WERI-Rb-1 (cell line): Measurements from ENCODE around the gene TNRC6A.

Source experiments
- DNase-seq: peaks from one replicate; pipeline ENCODE4 v3.0.0-alpha.2; 2020
- H3K27ac ChIP-seq: fragments of 250-450 bp; sonication (Bioruptor Pico); 2 replicates; pipeline ENCODE4 v1.5.1; 2020; ENCODE audit warnings: mild to moderate bottlenecking, moderate library complexity
- H3K27me3 ChIP-seq: fragments of 250-450 bp; sonication (Bioruptor Pico); 2 replicates; pipeline ENCODE4 v1.5.1; 2021; ENCODE audit warnings: mild to moderate bottlenecking, low read depth, moderate library complexity; ENCODE audit not compliant: insufficient read depth, severe bottlenecking
- H3K36me3 ChIP-seq: fragments of 250-450 bp; sonication (Bioruptor Pico); 2 replicates; pipeline ENCODE4 v1.5.1; 2020; ENCODE audit warnings: mild to moderate bottlenecking, moderate library complexity
- H3K4me3 ChIP-seq: 2 replicates; pipeline ENCODE4 v1.5.1; 2011; ENCODE audit warnings: low read depth, mild to moderate bottlenecking, control low read depth, low read length
- H3K9me3 ChIP-seq: fragments of 250-450 bp; sonication (Bioruptor Pico); 2 replicates; pipeline ENCODE4 v1.5.1; 2021; ENCODE audit warnings: mild to moderate bottlenecking, moderate library complexity; ENCODE audit not compliant: severe bottlenecking
- TF ChIP-seq, protein P1 (sequence below): IDR thresholded peaks from 2 replicates; pipeline ENCODE4 v1.5.1; 2011; ENCODE audit warnings: low read depth, mild to moderate bottlenecking, control low read depth, inconsistent platforms, low read length

The TNRC6A gene

DNA sequence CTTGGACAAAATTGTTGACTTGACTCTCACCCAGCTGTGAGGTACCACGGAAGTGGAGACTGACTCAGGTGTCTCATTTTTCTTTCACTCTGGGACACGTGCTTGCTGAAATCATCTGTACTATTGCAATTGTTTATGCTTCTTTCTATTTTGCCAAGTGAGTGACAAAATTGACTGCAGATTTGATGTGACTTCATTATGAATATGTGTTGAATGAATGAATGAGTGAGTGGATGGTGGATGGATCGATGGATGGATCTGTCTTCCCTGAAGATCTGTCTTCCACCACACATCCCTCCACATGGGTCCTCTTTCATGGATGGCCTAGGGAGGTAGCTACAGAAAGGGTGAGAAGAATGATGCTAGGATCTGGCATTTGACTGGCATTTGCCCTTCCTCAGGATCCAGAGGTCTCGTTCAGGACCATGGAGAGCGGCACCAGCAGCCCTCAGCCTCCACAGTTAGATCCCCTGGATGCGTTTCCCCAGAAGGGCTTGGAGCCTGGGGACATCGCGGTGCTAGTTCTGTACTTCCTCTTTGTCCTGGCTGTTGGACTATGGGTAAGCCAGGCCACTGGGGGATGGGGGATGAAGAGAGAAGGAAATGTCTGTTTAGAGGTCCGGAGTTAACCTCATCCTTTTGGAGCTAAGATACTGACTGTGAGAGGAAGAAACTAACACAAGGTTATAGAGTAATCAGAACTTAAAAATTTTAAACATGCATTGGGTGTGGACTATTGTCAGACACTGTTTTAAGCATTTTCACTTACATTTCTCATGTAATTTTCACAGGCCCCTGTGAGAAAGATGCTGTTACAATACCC lies 129.0 kb downstream of the TNRC6A start:
- TF ChIP-seq, protein P1, sequence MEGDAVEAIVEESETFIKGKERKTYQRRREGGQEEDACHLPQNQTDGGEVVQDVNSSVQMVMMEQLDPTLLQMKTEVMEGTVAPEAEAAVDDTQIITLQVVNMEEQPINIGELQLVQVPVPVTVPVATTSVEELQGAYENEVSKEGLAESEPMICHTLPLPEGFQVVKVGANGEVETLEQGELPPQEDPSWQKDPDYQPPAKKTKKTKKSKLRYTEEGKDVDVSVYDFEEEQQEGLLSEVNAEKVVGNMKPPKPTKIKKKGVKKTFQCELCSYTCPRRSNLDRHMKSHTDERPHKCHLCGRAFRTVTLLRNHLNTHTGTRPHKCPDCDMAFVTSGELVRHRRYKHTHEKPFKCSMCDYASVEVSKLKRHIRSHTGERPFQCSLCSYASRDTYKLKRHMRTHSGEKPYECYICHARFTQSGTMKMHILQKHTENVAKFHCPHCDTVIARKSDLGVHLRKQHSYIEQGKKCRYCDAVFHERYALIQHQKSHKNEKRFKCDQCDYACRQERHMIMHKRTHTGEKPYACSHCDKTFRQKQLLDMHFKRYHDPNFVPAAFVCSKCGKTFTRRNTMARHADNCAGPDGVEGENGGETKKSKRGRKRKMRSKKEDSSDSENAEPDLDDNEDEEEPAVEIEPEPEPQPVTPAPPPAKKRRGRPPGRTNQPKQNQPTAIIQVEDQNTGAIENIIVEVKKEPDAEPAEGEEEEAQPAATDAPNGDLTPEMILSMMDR, result no peak
- DNase-seq, result no peak

DNA sequence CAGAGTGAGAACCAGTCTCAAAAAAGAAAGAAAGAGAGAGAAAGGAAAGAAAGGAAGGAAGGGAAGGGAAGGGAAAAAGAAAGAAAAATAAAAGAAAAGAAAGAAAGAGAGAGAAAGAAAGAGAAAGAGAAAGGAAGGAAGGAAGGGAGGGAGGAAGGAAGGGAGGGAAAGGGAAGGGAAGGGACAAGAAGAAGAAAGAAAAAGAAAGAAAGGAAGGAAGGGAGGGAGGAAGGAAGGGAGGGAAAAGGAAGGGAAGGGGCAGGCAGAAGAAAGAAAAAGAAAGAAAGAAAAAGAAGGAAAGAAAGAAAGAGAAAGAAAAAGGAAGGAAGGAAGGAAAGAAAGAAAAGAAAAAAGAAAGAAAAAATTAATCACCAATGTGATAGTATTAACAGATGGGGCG lies 132.0 kb downstream of the TNRC6A start:
- Histone ChIP-seq H3K9me3 (peaks cover 3% of the 10 kb centered on the region), H3K27me3 (no peaks in the 10 kb centered on the region), H3K36me3 (no peaks in the 10 kb centered on the region), H3K27ac (no peak overlapping the region), H3K4me3 (no peak overlapping the region)
- DNase-seq, result no peak
- TF ChIP-seq, protein P1, result no peak

More for the DNA sequence above, 129.0 kb downstream of the TNRC6A start:
- Histone ChIP-seq H3K4me3 (no peak overlapping the region), H3K27ac (no peak overlapping the region), H3K36me3 (no peaks in the 10 kb centered on the region), H3K9me3 (no peaks in the 10 kb centered on the region), H3K27me3 (no peaks in the 10 kb centered on the region)

DNA sequence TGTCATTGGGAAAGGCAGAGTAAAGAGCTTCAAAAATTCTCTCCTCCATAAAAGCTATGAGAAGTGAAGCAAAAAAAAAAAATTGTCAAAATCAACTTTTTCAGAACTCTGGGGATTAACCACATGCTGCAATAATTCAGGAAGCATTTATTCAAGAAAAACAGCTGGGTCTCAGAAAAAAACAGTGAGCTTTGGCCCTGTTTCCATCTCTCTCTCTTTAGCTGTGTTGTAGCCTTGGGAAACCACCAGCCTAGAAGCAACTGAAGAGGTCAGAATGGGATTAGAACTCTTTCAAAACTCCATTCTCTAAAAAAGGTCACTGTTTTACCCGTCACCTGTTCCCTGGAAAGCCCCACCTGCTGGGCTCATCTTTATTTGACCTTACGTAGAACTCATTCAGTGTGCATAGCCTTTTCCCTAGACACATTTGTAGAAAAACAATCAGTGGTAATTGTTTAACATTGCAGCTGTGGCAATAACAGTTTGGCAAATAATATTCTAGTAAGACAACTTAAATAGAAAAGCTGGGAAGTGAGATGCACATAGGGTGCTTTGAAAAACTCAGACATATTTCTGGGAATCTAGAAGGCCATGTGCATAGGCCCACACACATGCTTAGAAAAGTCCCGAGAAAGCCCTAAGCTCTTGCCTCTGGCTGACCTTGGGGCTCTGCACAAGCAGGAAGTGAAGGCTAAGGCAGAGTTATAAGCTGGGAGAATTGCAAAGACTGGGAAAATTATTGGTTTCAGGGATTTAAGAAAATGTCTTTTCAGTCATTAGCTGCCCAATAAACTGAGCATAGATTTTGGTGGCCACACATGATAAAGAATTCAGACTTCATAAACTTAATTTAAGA lies 134.4 kb downstream of the TNRC6A start:
- Histone ChIP-seq H3K9me3 (peaks cover 3% of the 10 kb centered on the region), H3K36me3 (no peaks in the 10 kb centered on the region), H3K27ac (no peak overlapping the region), H3K27me3 (no peaks in the 10 kb centered on the region), H3K4me3 (no peak overlapping the region)
- TF ChIP-seq, protein P1, result no peak
- DNase-seq, result no peak

DNA sequence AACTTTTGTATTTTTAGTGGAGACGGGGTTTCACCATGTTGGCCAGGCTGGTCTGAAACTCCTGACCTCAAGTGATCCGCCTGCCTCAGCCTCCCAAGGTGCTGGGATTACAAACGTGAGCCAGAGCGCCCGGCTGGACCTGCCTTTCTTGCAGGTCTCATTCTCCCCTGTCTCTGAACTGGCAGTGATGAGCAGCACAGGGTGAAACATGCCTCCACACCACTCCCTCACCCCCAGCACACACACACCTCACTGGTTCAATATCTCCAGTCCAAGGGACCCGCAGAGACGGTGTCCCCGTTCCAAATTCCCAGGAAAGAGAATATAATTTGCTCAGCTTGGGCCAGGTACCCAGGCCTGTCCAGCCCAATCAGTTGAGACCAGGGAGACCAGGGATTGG lies 139.6 kb downstream of the TNRC6A start:
- peaks cover 3% of the 10 kb centered on the region for H3K9me3 ChIP-seq
- no peak overlapping the region for H3K4me3 ChIP-seq
- H3K27me3 ChIP-seq, result no peaks in the 10 kb centered on the region
- H3K27ac ChIP-seq, result no peak overlapping the region
- TF ChIP-seq, protein P1, result no peak
- no peaks in the 10 kb centered on the region for H3K36me3 ChIP-seq
- no peak for DNase-seq

DNA sequence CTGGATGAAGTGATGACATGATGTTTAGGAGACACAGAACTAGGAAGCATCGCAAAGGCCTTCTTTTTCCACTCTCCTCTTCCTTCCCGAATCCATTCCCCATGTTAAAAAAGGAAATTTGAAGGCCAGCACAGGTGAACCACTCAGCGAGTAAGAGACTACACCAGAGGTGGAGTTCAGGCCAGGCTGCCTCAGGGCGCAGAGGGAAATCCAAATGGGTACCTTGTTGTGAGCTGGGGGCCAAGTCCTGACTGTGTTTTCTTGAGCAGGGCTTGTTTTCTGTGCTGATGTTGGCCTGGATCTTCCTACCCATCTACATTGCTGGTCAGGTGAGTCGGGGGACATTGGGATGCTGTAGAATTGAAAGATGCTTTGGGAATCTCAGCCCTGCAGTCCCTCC lies 142.4 kb downstream of the TNRC6A start:
- Histone ChIP-seq H3K9me3 (no peaks in the 10 kb centered on the region), H3K36me3 (no peaks in the 10 kb centered on the region), H3K4me3 (no peak overlapping the region), H3K27ac (no peak overlapping the region), H3K27me3 (no peaks in the 10 kb centered on the region)
- TF ChIP-seq, protein P1, result no peak
- DNase-seq, result no peak
